Measurements from ENCODE around the gene PABPC1L.

PABPC1L gene

GRCh38 chr20:44970243-44970757 lies 60.4 kb downstream of the PABPC1L start:
- no peak for DNase-seq

- no peak for DNase-seq
Observed at GRCh38 chr20:44973053-44973452, 63.2 kb downstream of the PABPC1L start.

DNA sequence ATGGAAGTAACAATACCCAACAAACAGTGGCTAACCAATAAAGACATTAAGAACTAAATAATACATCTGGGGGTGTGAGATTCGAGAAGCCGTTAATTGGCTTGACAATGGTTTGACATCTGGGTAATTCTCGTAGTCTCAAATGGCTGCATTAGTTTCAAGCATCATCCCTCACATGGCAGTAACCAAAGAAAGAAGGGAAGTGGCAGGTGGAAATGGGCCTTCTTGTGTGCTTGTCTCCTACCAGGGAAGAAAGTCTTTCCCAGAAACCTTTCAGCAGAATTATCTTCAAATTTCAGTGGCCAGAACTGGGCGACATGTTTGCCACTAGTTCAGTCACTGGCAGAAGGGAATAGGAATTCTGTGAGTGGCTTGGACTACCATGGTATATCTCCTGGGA lies 66.8 kb downstream of the PABPC1L start:
- no peak for DNase-seq

- no peak for DNase-seq
Observed at GRCh38 chr20:44979090-44979621, 69.3 kb downstream of the PABPC1L start.

DNA sequence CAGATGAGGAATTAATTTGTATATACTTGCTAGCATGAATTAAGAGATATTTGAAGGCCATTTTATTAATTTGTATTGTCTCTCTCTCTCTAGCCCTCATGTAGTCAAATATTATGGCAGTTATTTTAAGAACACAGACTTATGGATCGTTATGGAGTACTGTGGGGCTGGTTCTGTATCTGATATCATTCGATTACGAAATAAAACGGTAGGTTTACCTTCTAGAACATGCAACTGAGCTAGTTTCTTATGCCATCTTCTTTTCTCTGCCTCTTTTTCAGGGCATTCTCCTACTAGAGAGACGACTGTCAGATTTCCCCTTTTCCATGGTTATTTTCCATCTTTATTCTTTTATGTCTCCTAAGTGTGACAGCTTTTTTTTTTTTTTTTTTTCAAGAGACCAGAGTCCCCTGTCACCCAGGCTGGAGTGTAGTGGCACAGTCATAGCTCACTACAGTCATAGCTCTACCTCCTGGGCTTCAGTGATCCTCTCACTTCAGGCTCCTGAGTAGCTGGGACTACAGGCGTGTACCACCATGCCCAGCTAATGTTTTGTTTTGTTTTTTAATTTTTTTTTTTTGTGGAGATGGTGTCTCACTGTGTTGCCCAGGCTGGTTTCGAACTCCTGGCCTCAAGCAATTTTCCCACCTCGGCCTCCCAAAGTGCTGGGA lies 72.0 kb downstream of the PABPC1L start:
- no peak for DNase-seq

GRCh38 chr20:44983093-44983674 lies 73.3 kb downstream of the PABPC1L start:
- DNase-seq: no peak

DNA sequence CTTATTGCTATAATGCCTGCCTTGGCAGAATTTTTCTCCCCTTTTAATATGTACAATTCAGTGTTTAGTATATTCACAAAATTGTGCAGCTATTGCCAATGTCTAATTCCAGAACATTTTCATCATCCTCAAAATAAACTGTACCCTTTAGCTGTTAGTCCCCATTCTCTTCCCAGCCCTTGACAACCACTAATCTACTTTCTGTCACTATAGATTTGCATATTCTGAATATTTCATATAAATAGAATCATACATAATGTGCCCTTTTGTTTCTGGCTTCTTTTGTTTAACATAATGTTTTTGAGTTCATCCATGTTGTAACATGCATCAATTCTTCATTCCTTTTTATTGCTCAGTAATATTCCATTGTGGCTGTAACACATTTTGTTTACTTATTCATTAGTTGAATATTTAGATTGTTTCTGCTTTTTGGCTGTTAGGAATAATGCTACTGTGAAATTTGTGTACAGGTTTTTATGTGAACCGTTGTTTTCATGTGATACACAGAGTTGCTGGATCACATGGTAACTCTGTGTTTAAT lies 78.8 kb downstream of the PABPC1L start:
- no peak for DNase-seq

Measured in activated CD8-positive, alpha-beta memory T cell treated with anti-CD3 and anti-CD28 coated beads, Interleukin-2, amount 50 U/mL, for 48 hours (primary cell).